ENCODE results near the gene MUTYH. TPM values are rescaled to one million over a fixed set of nuclear protein-coding genes. Genes with fewer than 3 reads are reported as not detected.

The MUTYH gene
- total RNA-seq, 1 donor from 2014 or later: 6.6 TPM

GRCh38 chr1:45337630-45338325 is 2.5 kb downstream of the MUTYH start:
- no peak overlapping the region for H3K9ac ChIP-seq (ENCODE audit: low read length)
- H4K20me1 ChIP-seq (ENCODE audit: insufficient read depth, low read length): no peaks in the 10 kb centered on the region
- no peak overlapping the region for H3K4me3 Mint-ChIP-seq (ENCODE audit: unreplicated experiment)
- H3K9me3 ChIP-seq (ENCODE audit: insufficient read depth, low read depth, low read length): no peaks in the 10 kb centered on the region
- H3K36me3 Mint-ChIP-seq (ENCODE audit: low read depth, unreplicated experiment): peaks cover 6% of the 10 kb centered on the region
- peaks cover 9% of the 10 kb centered on the region for H3K4me1 ChIP-seq (ENCODE audit: insufficient read depth, low read length)
- FAIRE-seq: no peak
- H3K27me3 Mint-ChIP-seq (ENCODE audit: low read depth, unreplicated experiment): no peaks in the 10 kb centered on the region
- TF ChIP-seq EZH2 (IDR thresholded peaks at IDR 0.05; ENCODE audit: insufficient read depth, low read length) (no peak), CTCF (IDR thresholded peaks at IDR 0.05; ENCODE audit: insufficient read depth, low read depth, low read length) (no peak)
- H3K27ac ChIP-seq (ENCODE audit: low read depth, low read length): no peak overlapping the region
- H2AFZ ChIP-seq (ENCODE audit: low read depth, low read length): no peak overlapping the region
- peaks cover 11% of the 10 kb centered on the region for H3K36me3 ChIP-seq (ENCODE audit: insufficient read depth, low read length)
- no peak overlapping the region for H3K4me2 ChIP-seq (ENCODE audit: low read length)
- H3K79me2 ChIP-seq (ENCODE audit: insufficient read depth, low read length): peaks cover 25% of the 10 kb centered on the region
- H3K4me3 ChIP-seq (ENCODE audit: insufficient read depth, low read depth, low read length): no peak overlapping the region
- peaks cover 7% of the 10 kb centered on the region for H3K4me1 Mint-ChIP-seq (ENCODE audit: low read depth, unreplicated experiment)
- H3K27ac Mint-ChIP-seq (ENCODE audit: unreplicated experiment): no peak overlapping the region
- no peak for DNase-seq (ENCODE audit: low read depth)
- no peaks in the 10 kb centered on the region for H3K9me3 Mint-ChIP-seq (ENCODE audit: unreplicated experiment)
- no peaks in the 10 kb centered on the region for H3K27me3 ChIP-seq (ENCODE audit: insufficient read depth, low read length)

- Histone ChIP-seq H3K9ac (ENCODE audit: low read length) (no peak overlapping the region), H3K9me3 (ENCODE audit: insufficient read depth, low read depth, low read length) (no peaks in the 10 kb centered on the region), H4K20me1 (ENCODE audit: insufficient read depth, low read length) (no peaks in the 10 kb centered on the region), H3K4me1 (ENCODE audit: insufficient read depth, low read length) (peaks cover 4% of the 10 kb centered on the region), H3K36me3 (ENCODE audit: insufficient read depth, low read length) (no peaks in the 10 kb centered on the region), H3K4me2 (ENCODE audit: low read length) (no peak overlapping the region), H3K27me3 (ENCODE audit: insufficient read depth, low read length) (no peaks in the 10 kb centered on the region), H3K79me2 (ENCODE audit: insufficient read depth, low read length) (peaks cover 11% of the 10 kb centered on the region), H3K27ac (ENCODE audit: low read depth, low read length) (no peak overlapping the region), H2AFZ (ENCODE audit: low read depth, low read length) (no peak overlapping the region), H3K4me3 (ENCODE audit: insufficient read depth, low read depth, low read length) (no peak overlapping the region)
- no peak for FAIRE-seq
- Mint-ChIP-seq H3K36me3 (ENCODE audit: low read depth, unreplicated experiment) (peaks cover 6% of the 10 kb centered on the region), H3K9me3 (ENCODE audit: unreplicated experiment) (no peaks in the 10 kb centered on the region), H3K27me3 (ENCODE audit: low read depth, unreplicated experiment) (no peaks in the 10 kb centered on the region), H3K4me3 (ENCODE audit: unreplicated experiment) (no peak overlapping the region), H3K27ac (ENCODE audit: unreplicated experiment) (no peak overlapping the region), H3K4me1 (ENCODE audit: low read depth, unreplicated experiment) (peaks cover 7% of the 10 kb centered on the region)
- TF ChIP-seq EZH2 (IDR thresholded peaks at IDR 0.05; ENCODE audit: insufficient read depth, low read length) (no peak), CTCF (IDR thresholded peaks at IDR 0.05; ENCODE audit: insufficient read depth, low read depth, low read length) (no peak)
- DNase-seq (ENCODE audit: low read depth): no peak
Measured at GRCh38 chr1:45335855-45336324, 4.3 kb downstream of the MUTYH start.
